ENCODE measurements around the gene KLF2. TPM values are rescaled to one million over a fixed set of nuclear protein-coding genes. Genes with fewer than 3 reads are reported as not detected.

KLF2 gene
- total and polyA plus RNA-seq, 2 donors (not counting 1 experiment from before 2014, with no cell fraction given): 242 to 3,965 TPM

- H2AFZ ChIP-seq (ENCODE audit: insufficient read depth, low read depth, low read length, poor library complexity, severe bottlenecking): peak overlapping the region; percentile 77
These were observed 38.7 kb upstream of the KLF2 start for GRCh38 chr19:16285769-16286498.

More at GRCh38 chr19:16285769-16286498, 38.7 kb upstream of the KLF2 start:
- H3K79me2 ChIP-seq (ENCODE audit: control insufficient read depth, insufficient read depth, low read length): no peaks in the 10 kb centered on the region
- no peak overlapping the region for H3K27ac ChIP-seq (ENCODE audit: low read length in 2 of 2)
- peak overlapping the region; percentile 39 for H3K4me3 Mint-ChIP-seq
- TF ChIP-seq EZH2 (IDR thresholded peaks at IDR 0.05; ENCODE audit: borderline replicate concordance, insufficient read depth, low read depth, low read length, poor library complexity, severe bottlenecking): no peak
- TF ChIP-seq CTCF (IDR thresholded peaks at IDR 0.05): no peak
- H3K4me1 ChIP-seq (ENCODE audit: control insufficient read depth in 2 of 2, insufficient read depth in 2 of 2, low read length in 2 of 2): peaks cover 37 to 45% of the 10 kb centered on the region in 2 donors
- H3K27me3 Mint-ChIP-seq: no peaks in the 10 kb centered on the region
- no peaks in the 10 kb centered on the region for H3K27me3 ChIP-seq (replicated peaks in 1 of 4; ENCODE audit: control extremely low read depth in 1 of 4, control insufficient read depth in 3 of 4, insufficient read depth in 4 of 4, low read length in 3 of 4)
- DNase-seq (no peak), ATAC-seq (ENCODE audit: low read depth) (no peak)
- H3K27ac Mint-ChIP-seq: peak overlapping the region; percentile 46
- peaks cover 48% of the 10 kb centered on the region for H3K4me1 Mint-ChIP-seq
- peak overlapping the region; percentile 28 for H3K9ac ChIP-seq (ENCODE audit: low read length)
- H3K4me3 ChIP-seq (ENCODE audit: control extremely low read depth in 1 of 5, extremely low read depth in 1 of 5, insufficient read depth in 1 of 5, low read depth in 2 of 5, low read length in 4 of 5): no peak overlapping the region
- ChIA-PET POLR2A (no interaction called here), CTCF (interaction anchor here (1.0 kb wide), 1 partner anchor 37 kb away, joined by 3 read pairs; no protein-coding TSS in a partner anchor)
- WGBS (ENCODE audit: insufficient coverage): 13% methylated on average over 19 of the region's 22 CpGs
- peaks cover 0 to 4% (median 0%) of the 10 kb centered on the region in 3 donors for H3K9me3 ChIP-seq (ENCODE audit: control extremely low read depth in 1 of 3, control insufficient read depth in 2 of 3, insufficient read depth in 1 of 3, low read length in 2 of 3)
- H3K9me3 Mint-ChIP-seq (ENCODE audit: insufficient read depth): no peaks in the 10 kb centered on the region
- H3K36me3 ChIP-seq (replicated peaks in 1 of 2; ENCODE audit: control extremely low read depth in 1 of 2, control insufficient read depth in 1 of 2, extremely low read depth in 1 of 2, insufficient read depth in 2 of 2, low read length in 1 of 2): no peaks in the 10 kb centered on the region
- peak overlapping the region; percentile 64 for H3K4me2 ChIP-seq (replicated peaks; ENCODE audit: low read depth, low read length, poor library complexity, severe bottlenecking)
- intact Hi-C loops (cut with micrococcal nuclease): loop anchor here (5.0 kb wide), 1 partner anchor 36 kb away; the partner anchor contains the start of gene KLF2
- H4K20me1 ChIP-seq (ENCODE audit: control insufficient read depth, insufficient read depth, low read length, poor library complexity, severe bottlenecking): no peaks in the 10 kb centered on the region

Data from B cell (primary cell).